HepG2 (cell line): ENCODE measurements around the gene OR7G2. TPM values are rescaled to one million over a fixed set of nuclear protein-coding genes. Genes with fewer than 3 reads are reported as not detected.

ENCODE experiments used
- E2F1 ChIP-seq: sonication (generic); formaldehyde crosslinking; IDR thresholded peaks from 2 replicates; pipeline ENCODE4 v1.5.0; 2020; ENCODE audit warnings: missing genetic modification reagents
- EED ChIP-seq: sonication (generic); formaldehyde crosslinking; IDR thresholded peaks from 2 replicates; pipeline ENCODE4 v1.5.0; 2020; ENCODE audit warnings: mild to moderate bottlenecking, missing genetic modification reagents
- FOSL1 ChIP-seq: sonication (generic); formaldehyde crosslinking; IDR thresholded peaks from 2 replicates; pipeline ENCODE4 v1.9.0; 2021; ENCODE audit warnings: missing genetic modification reagents, borderline replicate concordance
- HBP1 ChIP-seq: IDR thresholded peaks from 2 replicates; pipeline ENCODE4 v1.6.1; 2016; ENCODE audit warnings: low read depth, control low read depth
- HNF4A ChIP-seq: sonication (generic); formaldehyde crosslinking; IDR thresholded peaks from 2 replicates; pipeline ENCODE4 v1.4.0; 2020; ENCODE audit warnings: missing genetic modification reagents
- KDM4B ChIP-seq: sonication (generic); formaldehyde crosslinking; IDR thresholded peaks from 2 replicates; pipeline ENCODE4 v1.4.0; 2020; ENCODE audit warnings: missing genetic modification reagents
- KLF12 ChIP-seq: sonication (generic); formaldehyde crosslinking; IDR thresholded peaks from 2 replicates; pipeline ENCODE4 v1.4.0; 2020; ENCODE audit warnings: missing genetic modification reagents, borderline replicate concordance
- KLF6 ChIP-seq: IDR thresholded peaks from 2 replicates; pipeline ENCODE4 v1.8.0; 2016; ENCODE audit warnings: missing biosample characterization, missing genetic modification reagents
- NFYC ChIP-seq: IDR thresholded peaks from 2 replicates; pipeline ENCODE4 v1.6.1; 2016; ENCODE audit warnings: missing genetic modification reagents, missing compliant biosample characterization
- RFX3 ChIP-seq: IDR thresholded peaks from 2 replicates; pipeline ENCODE4 v1.6.1; 2016; ENCODE audit warnings: missing biosample characterization, missing genetic modification reagents
- SIN3A ChIP-seq: IDR thresholded peaks from 2 replicates; pipeline ENCODE4 v1.6.1; 2011; ENCODE audit warnings: low read depth, mild to moderate bottlenecking, control low read depth, low read length, borderline replicate concordance
- SKI ChIP-seq: fragments of 450-650 bp; IDR thresholded peaks from one replicate; pipeline ENCODE4 v1.6.1; 2018; ENCODE audit warnings: mild to moderate bottlenecking; ENCODE audit not compliant: partially characterized antibody
- TBX2 ChIP-seq: sonication (generic); formaldehyde crosslinking; IDR thresholded peaks from 2 replicates; pipeline ENCODE4 v1.5.0; 2020; ENCODE audit warnings: missing genetic modification reagents, mild to moderate bottlenecking, borderline replicate concordance
- ZBTB37 ChIP-seq: sonication (generic); formaldehyde crosslinking; IDR thresholded peaks from 2 replicates; pipeline ENCODE4 v1.4.0; 2020; ENCODE audit warnings: mild to moderate bottlenecking, missing genetic modification reagents
- ZNF124 ChIP-seq: sonication (generic); formaldehyde crosslinking; IDR thresholded peaks from 2 replicates; pipeline ENCODE4 v1.4.0; 2020; ENCODE audit warnings: missing genetic modification reagents
- ZNF484 ChIP-seq: sonication (generic); formaldehyde crosslinking; IDR thresholded peaks from 2 replicates; pipeline ENCODE4 v1.5.1; 2020; ENCODE audit warnings: mild to moderate bottlenecking, low read depth, missing genetic modification reagents, borderline replicate concordance
- ZNF564 ChIP-seq: sonication (generic); formaldehyde crosslinking; IDR thresholded peaks from 2 replicates; pipeline ENCODE4 v1.8.1; 2023; ENCODE audit warnings: mild to moderate bottlenecking, missing genetic modification reagents
- ZNF572 ChIP-seq: sonication (generic); formaldehyde crosslinking; IDR thresholded peaks from 2 replicates; pipeline ENCODE4 v1.5.1; 2020; ENCODE audit warnings: mild to moderate bottlenecking, missing genetic modification reagents
- ZNF598 ChIP-seq: sonication (generic); formaldehyde crosslinking; IDR thresholded peaks from 2 replicates; pipeline ENCODE4 v1.5.1; 2020; ENCODE audit warnings: mild to moderate bottlenecking, missing genetic modification reagents, borderline replicate concordance
- ZNF629 ChIP-seq: sonication (generic); formaldehyde crosslinking; conservative IDR thresholded peaks from 2 replicates; pipeline ENCODE4 v1.5.0; 2020; ENCODE audit warnings: missing genetic modification reagents
- polyA plus RNA-seq, 8 experiments: library from polyadenylated mRNA; depleted of rRNA in 3 of 8; stranded (reverse) in 7 of 8; unstranded in 1 of 8; fragments of >200 nt; fragmentation: Illumina TruSeq in 4 of 8; extraction: Trizol in 4 of 8; gene quantifications; 2 replicates each; pipeline versions ENCODE4 v1.2.1 to v1.2.3, GENCODE V29; 2011 to 2016; ENCODE audit warnings: low read depth in 4 of 8, missing spikeins in 1 of 8, mixed read lengths in 1 of 8; ENCODE audit not compliant: insufficient read depth in 1 of 8
- total RNA-seq, 5 experiments: library from RNA; depleted of rRNA; stranded (reverse); fragments of >200 nt; fragmentation: Illumina TruSeq; extraction: Trizol; gene quantifications; 2 replicates each; pipeline ENCODE4 v1.2.3, GENCODE V29; 2016; ENCODE audit warnings: low read depth in 1 of 5
- TF ChIP-seq, protein P1 (sequence below): IDR thresholded peaks from 2 replicates; pipeline ENCODE4 v1.6.1; 2012; ENCODE audit warnings: inconsistent platforms
- TF ChIP-seq, protein P2 (sequence below), 2 experiments: sonication (generic) in 1 of 2; formaldehyde crosslinking in 1 of 2; IDR thresholded peaks; 2 replicates each; pipeline versions ENCODE4 v1.4.0 to v1.6.1; 2018 to 2020; ENCODE audit warnings: missing genetic modification reagents in 2 of 2, borderline replicate concordance in 1 of 2, low read depth in 1 of 2, mild to moderate bottlenecking in 1 of 2, missing biosample characterization in 1 of 2

Gene OR7G2
- total and polyA plus RNA-seq, 2 of the 13 experiments (the other 11 are each of a cell fraction or from before 2014, with no cell fraction given), result not detected

DNA sequence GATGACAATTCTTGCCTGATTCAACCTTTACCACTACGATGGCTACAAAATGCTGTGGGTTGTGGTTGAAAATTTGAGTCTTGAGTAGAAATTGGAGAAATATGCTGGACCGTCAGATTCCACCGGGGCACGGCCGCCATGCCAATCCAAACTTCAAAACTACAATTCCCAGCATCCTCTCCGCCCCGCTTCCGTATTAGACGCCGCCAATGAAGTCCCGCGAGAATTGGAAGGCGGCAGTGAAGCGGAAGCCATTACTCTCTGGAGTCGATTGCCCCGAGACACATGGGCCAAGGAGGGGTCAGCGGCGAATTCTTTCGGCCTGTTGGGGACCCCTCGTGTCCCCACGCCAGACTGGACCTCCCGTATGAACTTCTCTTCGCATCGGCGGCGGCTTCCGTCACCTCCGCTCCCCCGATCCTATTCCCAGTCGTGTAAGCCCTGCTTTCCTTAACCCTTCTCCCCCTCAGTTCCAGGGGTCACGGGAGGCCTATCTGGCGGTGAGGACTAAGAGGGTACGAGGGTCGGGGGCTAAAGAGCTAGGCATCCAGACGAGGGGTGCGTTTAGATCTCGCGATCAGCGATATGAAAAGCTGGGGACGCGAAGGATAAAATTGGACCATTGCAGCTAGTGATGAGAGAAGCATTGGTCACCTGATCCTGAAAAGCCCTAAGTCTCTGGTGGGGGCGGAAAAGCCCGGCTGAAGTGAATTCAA lies 33.0 kb upstream of the OR7G2 start, which contains the start of gene ZNF317 (continued):
- TF ChIP-seq, protein P1, sequence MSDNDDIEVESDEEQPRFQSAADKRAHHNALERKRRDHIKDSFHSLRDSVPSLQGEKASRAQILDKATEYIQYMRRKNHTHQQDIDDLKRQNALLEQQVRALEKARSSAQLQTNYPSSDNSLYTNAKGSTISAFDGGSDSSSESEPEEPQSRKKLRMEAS, result peak; percentile 79
- TF ChIP-seq ZNF629 (CRISPR knock-in tag), result no peak
- TF ChIP-seq RFX3 (CRISPR knock-in tag), result no peak
- TF ChIP-seq TBX2 (CRISPR knock-in tag), result peak; percentile 75
- TF ChIP-seq HNF4A, result 0 out of 2 replicates have a peak, but pooled peaks have one; percentile 32
- peak; percentile 9 for TF ChIP-seq SKI
- peak; percentile 45; the same call in 1 of the 2 replicates for TF ChIP-seq KLF6
- peak; percentile 74; the same call in 1 of the 2 replicates for TF ChIP-seq ZNF598 (CRISPR knock-in tag)
- TF ChIP-seq ZNF124 (CRISPR knock-in tag), result 0 out of 2 replicates have a peak, but pooled peaks have one; percentile 45
- peak; percentile 1; the same call in 1 of the 2 replicates for TF ChIP-seq EED (CRISPR knock-in tag)
- TF ChIP-seq, protein P2, sequence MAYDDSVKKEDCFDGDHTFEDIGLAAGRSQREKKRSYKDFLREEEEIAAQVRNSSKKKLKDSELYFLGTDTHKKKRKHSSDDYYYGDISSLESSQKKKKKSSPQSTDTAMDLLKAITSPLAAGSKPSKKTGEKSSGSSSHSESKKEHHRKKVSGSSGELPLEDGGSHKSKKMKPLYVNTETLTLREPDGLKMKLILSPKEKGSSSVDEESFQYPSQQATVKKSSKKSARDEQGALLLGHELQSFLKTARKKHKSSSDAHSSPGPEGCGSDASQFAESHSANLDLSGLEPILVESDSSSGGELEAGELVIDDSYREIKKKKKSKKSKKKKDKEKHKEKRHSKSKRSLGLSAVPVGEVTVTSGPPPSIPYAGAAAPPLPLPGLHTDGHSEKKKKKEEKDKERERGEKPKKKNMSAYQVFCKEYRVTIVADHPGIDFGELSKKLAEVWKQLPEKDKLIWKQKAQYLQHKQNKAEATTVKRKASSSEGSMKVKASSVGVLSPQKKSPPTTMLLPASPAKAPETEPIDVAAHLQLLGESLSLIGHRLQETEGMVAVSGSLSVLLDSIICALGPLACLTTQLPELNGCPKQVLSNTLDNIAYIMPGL (CRISPR knock-in tag; IDR thresholded peaks at IDR 0.05; ENCODE audit: borderline replicate concordance in 1 of 2, low read depth in 1 of 2), result peak; percentile 76; a peak in 3 of 4 replicates
- TF ChIP-seq FOSL1 (CRISPR knock-in tag), result no peak
- 0 out of 2 replicates have a peak, but pooled peaks have one; percentile 40 for TF ChIP-seq KDM4B (CRISPR knock-in tag)
- peak; percentile 71; the same call in 1 of the 2 replicates for TF ChIP-seq KLF12 (CRISPR knock-in tag)
- peak; percentile 86 for TF ChIP-seq E2F1 (CRISPR knock-in tag)
- TF ChIP-seq ZBTB37 (CRISPR knock-in tag), result 0 out of 2 replicates have a peak, but pooled peaks have one; percentile 35
- 0 out of 2 replicates have a peak, but pooled peaks have one; percentile 34 for TF ChIP-seq NFYC (CRISPR knock-in tag)
- TF ChIP-seq SIN3A, result peak; percentile 93
- TF ChIP-seq ZNF484 (CRISPR knock-in tag), result no peak
- TF ChIP-seq ZNF572 (CRISPR knock-in tag), result peak; percentile 71; the same call in 1 of the 2 replicates
- TF ChIP-seq ZNF564 (CRISPR knock-in tag), result 0 out of 2 replicates have a peak, but pooled peaks have one; percentile 31
- TF ChIP-seq HBP1 (CRISPR knock-in tag), result peak; percentile 91
